Mesothelial cell of epicardium (in vitro differentiated cells): Measurements from ENCODE around the gene HAVCR2. TPM values are rescaled to one million over a fixed set of nuclear protein-coding genes. Genes with fewer than 3 reads are reported as not detected.
"Not testable (repeated sequence)": the region's sequence is repeated elsewhere in the genome, so short reads cannot be mapped to it uniquely, and the experiment has no call there.

Experiments used
- DNase-seq, 2 experiments: peaks; one replicate each; pipeline ENCODE4 v3.0.0; 2021; ENCODE audit warnings: low spot score in 2 of 2; ENCODE audit not compliant: unreplicated experiment in 2 of 2
- H3K27ac Mint-ChIP-seq: 2 replicates; pipeline ENCODE4 v1.8.0; 2021; ENCODE audit warnings: mixed read lengths
- H3K27me3 Mint-ChIP-seq: 2 replicates; pipeline ENCODE4 v1.8.0; 2021; ENCODE audit warnings: low read depth, mixed read lengths
- H3K36me3 Mint-ChIP-seq: 2 replicates; pipeline ENCODE4 v1.8.0; 2021; ENCODE audit warnings: mixed read lengths
- H3K4me1 Mint-ChIP-seq: 2 replicates; pipeline ENCODE4 v1.8.0; 2021; ENCODE audit warnings: mixed read lengths
- H3K4me3 Mint-ChIP-seq: 2 replicates; pipeline ENCODE4 v1.8.0; 2021; ENCODE audit warnings: mild to moderate bottlenecking, moderate library complexity, mixed read lengths
- H3K9me3 Mint-ChIP-seq: 2 replicates; pipeline ENCODE4 v1.8.0; 2021; ENCODE audit warnings: mixed read lengths
- CTCF ChIP-seq: fragments of 200-600 bp; sonication (generic); IDR thresholded peaks from one replicate; pipeline ENCODE4 v1.5.0; 2021; ENCODE audit warnings: antibody characterized with exemption; ENCODE audit not compliant: unreplicated experiment
- total RNA-seq: library from RNA; stranded (reverse); gene quantifications from 3 replicates; pipeline ENCODE4 v1.2.1, GENCODE V29; 2021

HAVCR2 gene
- total RNA-seq, 1 donor from 2014 or later = 1.2 TPM

DNA sequence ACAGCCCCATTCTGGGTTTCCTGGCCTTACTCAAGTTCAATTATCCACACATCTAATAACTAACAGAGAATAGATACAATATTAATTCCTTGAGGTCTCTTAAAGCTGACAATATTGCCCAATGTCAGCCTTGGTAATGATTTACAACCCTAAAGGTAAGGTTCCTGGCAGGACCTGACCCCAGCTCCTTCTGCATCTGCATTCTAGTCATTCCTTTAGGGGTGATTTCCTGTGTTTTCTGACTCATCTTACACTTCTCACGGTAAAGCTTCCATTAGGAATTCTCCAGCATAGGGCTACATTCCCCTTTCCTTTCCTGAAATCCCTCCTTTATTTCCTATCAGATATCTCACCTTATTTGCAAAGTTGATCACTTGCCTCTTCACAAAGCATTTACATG lies 59.2 kb downstream of the HAVCR2 start:
- no peak for TF ChIP-seq CTCF
- no peaks in the 10 kb centered on the region for H3K9me3 Mint-ChIP-seq
- H3K36me3 Mint-ChIP-seq = no peaks in the 10 kb centered on the region
- no peak overlapping the region for H3K4me3 Mint-ChIP-seq
- no peaks in the 10 kb centered on the region for H3K27me3 Mint-ChIP-seq
- H3K27ac Mint-ChIP-seq = no peak overlapping the region
- H3K4me1 Mint-ChIP-seq = peaks cover 12% of the 10 kb centered on the region
- no peak for DNase-seq

- no peak for TF ChIP-seq CTCF
- DNase-seq = no peak
- no peaks in the 10 kb centered on the region for H3K27me3 Mint-ChIP-seq
- no peaks in the 10 kb centered on the region for H3K9me3 Mint-ChIP-seq
- no peak overlapping the region for H3K4me3 Mint-ChIP-seq
- no peaks in the 10 kb centered on the region for H3K36me3 Mint-ChIP-seq
- no peak overlapping the region for H3K27ac Mint-ChIP-seq
- peaks cover 12% of the 10 kb centered on the region for H3K4me1 Mint-ChIP-seq
Observed at GRCh38 chr5:157047898-157048297, 60.9 kb downstream of the HAVCR2 start.

DNA sequence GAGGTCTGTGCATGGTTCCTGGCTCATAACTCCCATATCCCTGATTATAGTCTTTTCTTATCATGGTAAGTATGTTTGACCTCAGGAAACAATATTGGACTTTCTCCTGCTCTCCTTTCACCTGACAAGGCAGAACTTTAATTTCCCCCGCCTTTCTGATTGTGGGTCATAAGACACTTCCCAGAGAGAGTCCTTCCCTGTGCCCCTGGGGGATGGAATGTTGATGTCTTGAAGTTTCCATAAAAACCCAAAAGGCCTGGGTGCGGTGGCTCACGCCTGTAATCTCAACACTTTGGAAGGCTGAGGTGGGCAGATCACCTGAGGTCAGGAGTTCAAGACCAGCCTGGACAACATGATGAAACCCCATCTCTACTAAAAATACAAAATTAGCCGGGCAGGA lies 61.8 kb downstream of the HAVCR2 start:
- H3K27me3 Mint-ChIP-seq, H3K9me3 Mint-ChIP-seq, H3K36me3 Mint-ChIP-seq, H3K27ac Mint-ChIP-seq, DNase-seq, H3K4me3 Mint-ChIP-seq: not testable (repeated sequence)
- H3K4me1 Mint-ChIP-seq = peaks cover 12% of the 10 kb centered on the region

GRCh38 chr5:157046041-157046440 lies 62.8 kb downstream of the HAVCR2 start:
- H3K36me3 Mint-ChIP-seq = no peaks in the 10 kb centered on the region
- H3K4me3 Mint-ChIP-seq = no peak overlapping the region
- no peak for DNase-seq
- TF ChIP-seq CTCF = no peak
- H3K9me3 Mint-ChIP-seq = no peaks in the 10 kb centered on the region
- H3K27me3 Mint-ChIP-seq = no peaks in the 10 kb centered on the region
- H3K4me1 Mint-ChIP-seq = peaks cover 12% of the 10 kb centered on the region
- no peak overlapping the region for H3K27ac Mint-ChIP-seq

DNA sequence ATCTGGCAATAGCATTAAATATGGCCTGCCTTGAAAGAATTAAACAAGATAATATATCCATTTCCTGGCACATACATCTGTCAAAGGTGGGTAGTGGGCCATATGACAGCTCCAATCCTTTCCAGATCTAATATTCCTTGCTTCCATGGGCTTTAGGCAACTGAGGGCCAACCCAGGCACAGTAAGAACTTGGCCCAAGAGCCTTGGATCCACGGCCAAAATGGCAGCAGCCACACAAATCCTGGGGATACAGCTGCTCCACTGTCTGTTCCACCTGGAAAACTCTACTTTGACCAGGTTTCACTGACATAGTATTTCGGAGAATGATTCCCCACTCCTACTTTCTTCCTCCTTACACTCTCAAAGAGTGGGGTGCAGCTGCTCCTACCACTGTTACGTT lies 63.2 kb downstream of the HAVCR2 start:
- Mint-ChIP-seq H3K27ac (no peak overlapping the region), H3K36me3 (no peaks in the 10 kb centered on the region), H3K9me3 (no peaks in the 10 kb centered on the region), H3K27me3 (no peaks in the 10 kb centered on the region), H3K4me3 (no peak overlapping the region), H3K4me1 (peaks cover 12% of the 10 kb centered on the region)
- no peak for TF ChIP-seq CTCF
- DNase-seq = no peak

DNA sequence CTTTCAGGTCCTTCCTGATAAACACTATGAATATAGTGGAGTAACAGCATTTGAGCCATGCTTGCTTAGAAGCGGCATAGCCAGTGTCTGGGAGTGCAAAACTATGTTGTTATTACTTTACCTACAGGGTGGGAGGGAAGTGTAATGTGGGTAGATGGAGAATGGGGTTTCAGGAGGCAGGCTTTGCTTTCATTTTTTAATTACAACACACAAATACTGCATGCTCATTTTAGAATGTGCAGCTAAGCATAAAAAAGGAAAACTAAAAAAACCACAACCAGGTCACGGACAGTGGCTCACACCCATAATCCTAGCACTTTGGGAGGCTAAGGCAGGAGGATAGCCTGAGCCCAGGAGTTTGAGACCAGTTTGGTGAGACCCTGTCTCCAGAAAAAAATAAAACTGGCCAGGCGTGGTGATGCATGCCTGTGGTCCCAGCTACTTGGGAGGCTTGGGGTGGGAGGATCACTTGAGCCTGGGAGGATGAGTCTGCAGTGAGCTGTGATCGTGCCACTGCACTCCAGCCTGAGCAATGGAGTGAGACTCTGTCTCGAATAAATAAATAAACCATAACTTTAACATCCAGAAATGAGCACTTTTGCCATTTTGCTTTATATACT lies 70.2 kb downstream of the HAVCR2 start:
- H3K4me3 Mint-ChIP-seq = no peak overlapping the region
- no peak for TF ChIP-seq CTCF
- H3K9me3 Mint-ChIP-seq = no peaks in the 10 kb centered on the region
- DNase-seq = no peak
- H3K36me3 Mint-ChIP-seq = no peaks in the 10 kb centered on the region
- H3K4me1 Mint-ChIP-seq = peaks cover 16% of the 10 kb centered on the region
- H3K27ac Mint-ChIP-seq = no peak overlapping the region
- no peaks in the 10 kb centered on the region for H3K27me3 Mint-ChIP-seq

Other genes starting within 250 kb of the HAVCR2 start
- gene TIMD4, start 145.8 kb downstream of the HAVCR2 start, total RNA-seq = not detected in 3 replicates
- gene HAVCR1, start 49.9 kb downstream of the HAVCR2 start, total RNA-seq = 0.20 to 0.66 TPM (median 0.25 TPM) in 3 replicates
- 9.8 to 11.1 TPM (median 11.1 TPM) in 3 replicates for gene MED7, start 33.8 kb upstream of the HAVCR2 start, total RNA-seq
- not detected in 3 replicates for gene GARIN3, start 57.2 kb upstream of the HAVCR2 start, total RNA-seq
- 0.09 TPM in 1 of 3 replicates, not detected in the others for gene ITK, start 71.8 kb upstream of the HAVCR2 start, total RNA-seq
- gene CYFIP2, start 157.1 kb upstream of the HAVCR2 start, total RNA-seq = 80.9 to 82.9 TPM (median 82.2 TPM) in 3 replicates